ENCODE results near the gene ADARB1.

- TF ChIP-seq CTCF (conservative IDR thresholded peaks at IDR 0.05) (no peak), ZFX (IDR thresholded peaks at IDR 0.05) (no peak)
These were observed 48.2 kb upstream of the ADARB1 start for GRCh38 chr21:45026066-45026745.

Data from C4-2B (cell line).